Measurements from ENCODE around the gene AFF2.

The AFF2 gene

GRCh38 chrX:148592595-148592994 lies 92.2 kb downstream of the AFF2 start:
- DNase-seq, result no peak

- no peak for DNase-seq
Measured at GRCh38 chrX:148593146-148593545, 92.7 kb downstream of the AFF2 start.

- DNase-seq, result no peak
Measured at GRCh38 chrX:148593987-148594386, 93.6 kb downstream of the AFF2 start.

GRCh38 chrX:148599404-148599803 lies 99.0 kb downstream of the AFF2 start:
- no peak for DNase-seq

- DNase-seq, result no peak
Measured at GRCh38 chrX:148600131-148600530, 99.7 kb downstream of the AFF2 start.

- DNase-seq, result no peak
Measured at GRCh38 chrX:148600581-148600980, 100.2 kb downstream of the AFF2 start.

- DNase-seq, result no peak
Measured at GRCh38 chrX:148601034-148601433, 100.6 kb downstream of the AFF2 start.

- no peak for DNase-seq
Measured at GRCh38 chrX:148609515-148610327, 109.3 kb downstream of the AFF2 start.

- DNase-seq, result no peak
Measured at GRCh38 chrX:148610328-148610698, 109.9 kb downstream of the AFF2 start.

- no peak for DNase-seq
Measured at GRCh38 chrX:148611993-148612392, 111.6 kb downstream of the AFF2 start.

GRCh38 chrX:148612431-148612830 lies 112.0 kb downstream of the AFF2 start:
- no peak for DNase-seq

GRCh38 chrX:148613636-148614035 lies 113.2 kb downstream of the AFF2 start:
- DNase-seq, result no peak

- DNase-seq, result no peak
Measured at GRCh38 chrX:148615491-148615890, 115.1 kb downstream of the AFF2 start.

- no peak for DNase-seq
Measured at GRCh38 chrX:148618470-148619445, 118.3 kb downstream of the AFF2 start.

GRCh38 chrX:148620023-148620422 lies 119.6 kb downstream of the AFF2 start:
- no peak for DNase-seq

GRCh38 chrX:148624951-148625474 lies 124.6 kb downstream of the AFF2 start:
- DNase-seq, result no peak

- DNase-seq, result no peak
Measured at GRCh38 chrX:148628621-148629020, 128.2 kb downstream of the AFF2 start.

- no peak for DNase-seq
Measured at GRCh38 chrX:148629434-148629833, 129.0 kb downstream of the AFF2 start.

GRCh38 chrX:148632444-148632843 lies 132.0 kb downstream of the AFF2 start:
- DNase-seq, result no peak

GRCh38 chrX:148633218-148633908 lies 132.9 kb downstream of the AFF2 start:
- DNase-seq, result no peak

GRCh38 chrX:148634591-148634990 lies 134.2 kb downstream of the AFF2 start:
- DNase-seq, result no peak

- no peak for DNase-seq
Measured at GRCh38 chrX:148643460-148643859, 143.0 kb downstream of the AFF2 start.

GRCh38 chrX:148647651-148648050 lies 147.2 kb downstream of the AFF2 start:
- no peak for DNase-seq
